Neural cell (in vitro differentiated cells): ENCODE measurements around the gene TIGD4. TPM values are rescaled to one million over a fixed set of nuclear protein-coding genes. Genes with fewer than 3 reads are reported as not detected.

Source experiments
- H2AFZ ChIP-seq: fragments of 200-600, 300-800 bp; sonication (generic), shearing (Covaris generic); 2 replicates; pipeline ENCODE4 v1.6.0; 2014; ENCODE audit warnings: low read depth, mild to moderate bottlenecking, antibody characterized with exemption, low read length, moderate library complexity
- H3F3A ChIP-seq: fragments of 200-600 bp; shearing (Covaris generic); 2 replicates; pipeline ENCODE4 v1.6.1; 2016; ENCODE audit warnings: mild to moderate bottlenecking, moderate library complexity, mixed read lengths, antibody characterized with exemption, low read length; ENCODE audit not compliant: insufficient read depth, poor library complexity, severe bottlenecking
- H3K27ac ChIP-seq: fragments of 200-600, 300-800 bp; sonication (generic), shearing (Covaris generic); 2 replicates; pipeline ENCODE4 v1.5.1; 2014; ENCODE audit warnings: mild to moderate bottlenecking, low read length, moderate library complexity
- H3K27me3 ChIP-seq: fragments of 300-800, 200-600 bp; sonication (generic), shearing (Covaris generic); 2 replicates; pipeline ENCODE4 v1.6.0; 2014; ENCODE audit warnings: mild to moderate bottlenecking, low read depth, low read length, moderate library complexity; ENCODE audit not compliant: insufficient read depth
- H3K36me3 ChIP-seq: fragments of 300-800, 200-600 bp; sonication (generic), shearing (Covaris generic); 2 replicates; pipeline ENCODE4 v1.5.1; 2014; ENCODE audit warnings: mild to moderate bottlenecking, antibody characterized with exemption, low read length, moderate library complexity; ENCODE audit not compliant: insufficient read depth
- H3K4me2 ChIP-seq: fragments of 300-800, 200-600 bp; sonication (generic), shearing (Covaris generic); 2 replicates; pipeline ENCODE4 v1.6.0; 2014; ENCODE audit warnings: mild to moderate bottlenecking, low read length
- H3K4me3 ChIP-seq: fragments of 300-800, 200-600 bp; sonication (generic), shearing (Covaris generic); 2 replicates; pipeline ENCODE4 v1.5.1; 2014; ENCODE audit warnings: mild to moderate bottlenecking, low read length, moderate library complexity
- H3K79me2 ChIP-seq: fragments of 200-600 bp; shearing (Covaris generic); replicated peaks from 2 replicates; pipeline ENCODE4 v1.6.0; 2014; ENCODE audit warnings: mild to moderate bottlenecking, low read length, moderate library complexity; ENCODE audit not compliant: insufficient read depth
- H3K9ac ChIP-seq: fragments of 300-800, 200-600 bp; sonication (generic), shearing (Covaris generic); 2 replicates; pipeline ENCODE4 v1.6.1; 2016; ENCODE audit warnings: mild to moderate bottlenecking, low read length, mixed read lengths
- H3K9me2 ChIP-seq: fragments of 200-600 bp; shearing (Covaris generic); 2 replicates; pipeline ENCODE4 v1.6.1; 2016; ENCODE audit warnings: mild to moderate bottlenecking, low read length, mixed read lengths; ENCODE audit not compliant: insufficient read depth
- H3K9me3 ChIP-seq: fragments of 200-600, 300-800 bp; sonication (generic), shearing (Covaris generic); 2 replicates; pipeline ENCODE4 v1.6.1; 2016; ENCODE audit warnings: mild to moderate bottlenecking, mixed run types, low read length, moderate library complexity, mixed read lengths
- H4K20me1 ChIP-seq: fragments of 200-600 bp; shearing (Covaris generic); 2 replicates; pipeline ENCODE4 v1.6.1; 2016; ENCODE audit warnings: mild to moderate bottlenecking, mixed run types; ENCODE audit not compliant: insufficient read depth
- CTCF ChIP-seq: fragments of 450-650 bp; IDR thresholded peaks from 2 replicates; pipeline ENCODE4 v1.5.1; 2014; ENCODE audit warnings: antibody characterized with exemption, mild to moderate bottlenecking, moderate library complexity; ENCODE audit not compliant: poor library complexity, severe bottlenecking
- EP300 ChIP-seq: fragments of 450-650 bp; conservative IDR thresholded peaks from 2 replicates; pipeline ENCODE4 v1.6.1; 2014; ENCODE audit warnings: antibody characterized with exemption, mild to moderate bottlenecking, moderate library complexity; ENCODE audit not compliant: poor library complexity, severe bottlenecking
- EZH2 ChIP-seq: fragments of 200-600, 300-800 bp; shearing (Covaris generic), sonication (generic); IDR thresholded peaks from 2 replicates; pipeline ENCODE4 v1.6.1; 2014; ENCODE audit warnings: antibody characterized with exemption, low read length, borderline replicate concordance, mild to moderate bottlenecking; ENCODE audit not compliant: insufficient read depth, poor library complexity, severe bottlenecking
- MXI1 ChIP-seq: fragments of 450-650 bp; conservative IDR thresholded peaks from 2 replicates; pipeline ENCODE4 v1.6.1; 2014; ENCODE audit warnings: antibody characterized with exemption, mild to moderate bottlenecking; ENCODE audit not compliant: poor library complexity, severe bottlenecking
- POLR2AphosphoS5 ChIP-seq: IDR thresholded peaks from 2 replicates; pipeline ENCODE4 v1.6.1; 2012
- RAD21 ChIP-seq: fragments of 450-650 bp; conservative IDR thresholded peaks from 2 replicates; pipeline ENCODE4 v1.6.1; 2014; ENCODE audit warnings: antibody characterized with exemption, mild to moderate bottlenecking, moderate library complexity
- REST ChIP-seq: IDR thresholded peaks from 2 replicates; pipeline ENCODE4 v1.6.1; 2012; ENCODE audit warnings: borderline replicate concordance
- SMC3 ChIP-seq: fragments of 450-650 bp; conservative IDR thresholded peaks from 2 replicates; pipeline ENCODE4 v1.6.1; 2014; ENCODE audit warnings: antibody characterized with exemption, mild to moderate bottlenecking, moderate library complexity; ENCODE audit not compliant: poor library complexity
- TAF1 ChIP-seq: IDR thresholded peaks from 2 replicates; pipeline ENCODE4 v1.6.1; 2012; ENCODE audit warnings: low read depth
- polyA plus RNA-seq: library from polyadenylated mRNA; depleted of rRNA; stranded (reverse); fragments of >200 nt; gene quantifications from 2 replicates; pipeline ENCODE4 v1.2.3, GENCODE V29; 2014

Gene TIGD4
- polyA plus RNA-seq, 1 donor from 2014 or later, result 3.3 TPM

- Histone ChIP-seq H3K9ac (no peak overlapping the region), H4K20me1 (no peaks in the 10 kb centered on the region), H2AFZ (no peak overlapping the region), H3F3A (no peaks in the 10 kb centered on the region), H3K27ac (no peak overlapping the region), H3K79me2 (no peaks in the 10 kb centered on the region), H3K4me3 (no peak overlapping the region), H3K9me2 (no peaks in the 10 kb centered on the region), H3K4me2 (no peak overlapping the region), H3K27me3 (no peaks in the 10 kb centered on the region), H3K36me3 (no peaks in the 10 kb centered on the region), H3K9me3 (no peaks in the 10 kb centered on the region)
- TF ChIP-seq POLR2AphosphoS5, result no peak
- TF ChIP-seq EP300, result no peak
- TF ChIP-seq EZH2, result no peak
- no peak for TF ChIP-seq CTCF
Observed at GRCh38 chr4:152819026-152819645, 39.6 kb upstream of the TIGD4 start.

- TF ChIP-seq TAF1, result no peak
- TF ChIP-seq RAD21, result no peak
- no peak for TF ChIP-seq REST
- no peak for TF ChIP-seq CTCF
- TF ChIP-seq POLR2AphosphoS5, result no peak
- no peak for TF ChIP-seq MXI1
- no peak for TF ChIP-seq EP300
- no peak for TF ChIP-seq EZH2
- TF ChIP-seq SMC3, result no peak
- H3K4me2 ChIP-seq, result no peak overlapping the region
- no peaks in the 10 kb centered on the region for H3F3A ChIP-seq
- H3K9me3 ChIP-seq, result no peaks in the 10 kb centered on the region
- H4K20me1 ChIP-seq, result no peaks in the 10 kb centered on the region
- H3K9me2 ChIP-seq, result no peaks in the 10 kb centered on the region
- no peaks in the 10 kb centered on the region for H3K27me3 ChIP-seq
- no peak overlapping the region for H3K4me3 ChIP-seq
- no peak overlapping the region for H3K27ac ChIP-seq
- no peaks in the 10 kb centered on the region for H3K36me3 ChIP-seq
- H3K79me2 ChIP-seq, result no peaks in the 10 kb centered on the region
- no peak overlapping the region for H2AFZ ChIP-seq
- H3K9ac ChIP-seq, result no peak overlapping the region
Observed at GRCh38 chr4:152817331-152817730, 37.8 kb upstream of the TIGD4 start.
